Endodermal cell (in vitro differentiated cells): ENCODE results near the gene FGF22. TPM values are rescaled to one million over a fixed set of nuclear protein-coding genes. Genes with fewer than 3 reads are reported as not detected.
"Not testable (repeated sequence)": the region's sequence is repeated elsewhere in the genome, so short reads cannot be mapped to it uniquely, and the experiment has no call there.

Experiments
- DNase-seq: peaks from one replicate; pipeline ENCODE4 v3.0.0-alpha.2; 2017
- H3K27ac ChIP-seq: 2 replicates; pipeline ENCODE4 v1.5.1; 2013; ENCODE audit warnings: mild to moderate bottlenecking, low read depth, low read length, moderate library complexity
- H3K27me3 ChIP-seq: 2 replicates; pipeline ENCODE4 v1.6.1; 2013; ENCODE audit warnings: mild to moderate bottlenecking, low read length, moderate library complexity; ENCODE audit not compliant: insufficient read depth, control insufficient read depth, poor library complexity, severe bottlenecking
- H3K36me3 ChIP-seq: 2 replicates; pipeline ENCODE4 v1.7.0; 2013; ENCODE audit warnings: mild to moderate bottlenecking, low read length, moderate library complexity; ENCODE audit not compliant: control insufficient read depth, insufficient read depth
- H3K4me1 ChIP-seq: one replicate; pipeline ENCODE4 v1.7.0; 2013; ENCODE audit warnings: low read length; ENCODE audit not compliant: control insufficient read depth, insufficient read depth
- H3K4me3 ChIP-seq: 2 replicates; pipeline ENCODE4 v1.5.1; 2013; ENCODE audit warnings: mild to moderate bottlenecking, low read length, moderate library complexity
- H3K9ac ChIP-seq: 2 replicates; pipeline ENCODE4 v1.6.1; 2013; ENCODE audit warnings: mild to moderate bottlenecking, low read length, moderate library complexity; ENCODE audit not compliant: poor library complexity, severe bottlenecking; ENCODE audit errors: extremely low read depth
- H3K9me3 ChIP-seq: 2 replicates; pipeline ENCODE4 v1.6.1; 2013; ENCODE audit warnings: mild to moderate bottlenecking, low read length, moderate library complexity; ENCODE audit not compliant: control insufficient read depth
- H3K27ac Mint-ChIP-seq: 2 replicates; pipeline ENCODE4 v1.8.0; 2020; ENCODE audit warnings: mixed read lengths
- H3K27me3 Mint-ChIP-seq: 2 replicates; pipeline ENCODE4 v1.8.0; 2021; ENCODE audit warnings: mild to moderate bottlenecking, mixed read lengths; ENCODE audit not compliant: insufficient read depth
- H3K36me3 Mint-ChIP-seq: 2 replicates; pipeline ENCODE4 v1.8.0; 2020; ENCODE audit warnings: low read depth, mixed read lengths
- H3K4me1 Mint-ChIP-seq: 2 replicates; pipeline ENCODE4 v1.8.0; 2020; ENCODE audit warnings: mixed read lengths
- H3K4me3 Mint-ChIP-seq: 2 replicates; pipeline ENCODE4 v1.8.0; 2020; ENCODE audit warnings: mild to moderate bottlenecking, moderate library complexity, mixed read lengths
- H3K9me3 Mint-ChIP-seq: 2 replicates; pipeline ENCODE4 v1.8.0; 2020; ENCODE audit warnings: mild to moderate bottlenecking, mixed read lengths
- CTCF ChIP-seq: fragments of 200-600 bp; sonication (generic); conservative IDR thresholded peaks from 2 replicates; pipeline ENCODE4 v1.5.0; 2021; ENCODE audit warnings: antibody characterized with exemption, mild to moderate bottlenecking
- WGBS, 2 experiments: methylation state at CpG; one replicate each; pipeline versions ENCODE4 v1.1.5 to v1.1.7; 2013; ENCODE audit warnings: missing lambda C conversion rate in 2 of 2, mixed read lengths in 1 of 2; ENCODE audit not compliant: insufficient coverage in 1 of 2, insufficient read length in 1 of 2; 5-methylcytosine and 5-hydroxymethylcytosine counted together
- total RNA-seq, 2 donors: library from RNA; stranded (reverse); fragmentation: NEBNext Ultra II Directional in 1 of 2; extraction: Animal tissue kit (Norgen Biotek cat#: 25700) in 1 of 2; gene quantifications; 2 replicates in 1 of 2; 3 replicates in 1 of 2; pipeline ENCODE4 v1.2.1, GENCODE V29; 2021

Gene FGF22
- total RNA-seq, 2 donors from 2014 or later: 0.81 to 0.82 TPM

- Mint-ChIP-seq H3K4me3 (no peak overlapping the region), H3K9me3 (peaks cover 20% of the 10 kb centered on the region), H3K36me3 (no peaks in the 10 kb centered on the region), H3K27me3 (peaks cover 2% of the 10 kb centered on the region), H3K27ac (no peak overlapping the region), H3K4me1 (no peaks in the 10 kb centered on the region)
- Histone ChIP-seq H3K4me3 (no peak overlapping the region), H3K36me3 (no peaks in the 10 kb centered on the region), H3K4me1 (no peaks in the 10 kb centered on the region), H3K27ac (no peak overlapping the region), H3K9ac (no peak overlapping the region), H3K9me3 (no peaks in the 10 kb centered on the region), H3K27me3 (no peaks in the 10 kb centered on the region)
- WGBS, 2 experiments: 93 to 95% methylated on average over 10 to 19 of the region's 25 CpGs
- DNase-seq: no peak
- no peak for TF ChIP-seq CTCF
Measured at GRCh38 chr19:601790-602189, 37.9 kb upstream of the FGF22 start.

GRCh38 chr19:602391-603301 lies 37.0 kb upstream of the FGF22 start:
- Mint-ChIP-seq H3K27me3 (peaks cover 2% of the 10 kb centered on the region), H3K4me3 (no peak overlapping the region), H3K36me3 (no peaks in the 10 kb centered on the region), H3K27ac (no peak overlapping the region), H3K4me1 (no peaks in the 10 kb centered on the region), H3K9me3 (peaks cover 20% of the 10 kb centered on the region)
- H3K9ac ChIP-seq: no peak overlapping the region
- H3K9me3 ChIP-seq: no peaks in the 10 kb centered on the region
- no peak for DNase-seq
- TF ChIP-seq CTCF: no peak
- no peak overlapping the region for H3K4me3 ChIP-seq
- H3K27ac ChIP-seq: no peak overlapping the region
- H3K27me3 ChIP-seq: no peaks in the 10 kb centered on the region
- WGBS, 2 experiments: 86 to 92% methylated on average over 16 to 35 of the region's 35 CpGs
- no peaks in the 10 kb centered on the region for H3K4me1 ChIP-seq
- H3K36me3 ChIP-seq: no peaks in the 10 kb centered on the region

GRCh38 chr19:603302-603639 lies 36.4 kb upstream of the FGF22 start:
- WGBS, 2 experiments: 94 to 100% methylated on average over 4 to 13 of the region's 13 CpGs
- DNase-seq, H3K9ac ChIP-seq, H3K4me1 ChIP-seq, H3K27me3 ChIP-seq, H3K36me3 Mint-ChIP-seq, H3K4me1 Mint-ChIP-seq, H3K36me3 ChIP-seq, H3K4me3 Mint-ChIP-seq, H3K27ac Mint-ChIP-seq, H3K4me3 ChIP-seq, H3K27me3 Mint-ChIP-seq, H3K27ac ChIP-seq, H3K9me3 ChIP-seq: not testable (repeated sequence)
- peaks cover 20% of the 10 kb centered on the region for H3K9me3 Mint-ChIP-seq

GRCh38 chr19:603779-604178 lies 35.9 kb upstream of the FGF22 start:
- H3K27ac Mint-ChIP-seq, H3K4me1 Mint-ChIP-seq, H3K27me3 Mint-ChIP-seq, H3K4me3 ChIP-seq, H3K4me3 Mint-ChIP-seq, H3K27ac ChIP-seq, DNase-seq, H3K36me3 ChIP-seq, H3K4me1 ChIP-seq, H3K36me3 Mint-ChIP-seq, H3K27me3 ChIP-seq, H3K9ac ChIP-seq, H3K9me3 ChIP-seq: not testable (repeated sequence)
- WGBS, 2 experiments: 85 to 96% methylated on average over 8 to 17 of the region's 20 CpGs
- peaks cover 20% of the 10 kb centered on the region for H3K9me3 Mint-ChIP-seq
